Upper lobe of right lung (tissue), 1 donor: ENCODE measurements around the gene ST6GALNAC4. TPM values are rescaled to one million over a fixed set of nuclear protein-coding genes. Genes with fewer than 3 reads are reported as not detected.

Experiments
- ATAC-seq: fragments of 200-7000 bp; cut with Tn5 transposase; one replicate; pipeline ENCODE4 v1.9.1; 2020; ENCODE audit warnings: mild to moderate bottlenecking, moderate library complexity
- DNase-seq: peaks from one replicate; pipeline ENCODE4 v3.0.0-alpha.2; 2020
- H3K27ac ChIP-seq: fragments of 200-600 bp; one replicate; pipeline ENCODE4 v1.8.0; 2022
- H3K27me3 ChIP-seq: fragments of 200-600 bp; one replicate; pipeline ENCODE4 v1.8.0; 2022; ENCODE audit warnings: mild to moderate bottlenecking
- H3K36me3 ChIP-seq: fragments of 200-600 bp; one replicate; pipeline ENCODE4 v1.8.0; 2022
- H3K4me1 ChIP-seq: fragments of 200-600 bp; one replicate; pipeline ENCODE4 v1.8.0; 2022
- H3K4me3 ChIP-seq: fragments of 200-600 bp; one replicate; pipeline ENCODE4 v1.8.0; 2022; ENCODE audit warnings: mild to moderate bottlenecking
- H3K9me3 ChIP-seq: fragments of 200-600 bp; one replicate; pipeline ENCODE4 v1.8.0; 2022
- CTCF ChIP-seq: fragments of 200-600 bp; IDR thresholded peaks from one replicate; pipeline ENCODE4 v1.8.0; 2022; ENCODE audit warnings: antibody characterized with exemption
- intact Hi-C: fragments of 100-400 bp; cut with DNase I; formaldehyde crosslinking; loops from one replicate; pipeline ENCODE4 v1.11.0; 2022
- total RNA-seq: library from RNA; stranded (reverse); fragmentation: NEBNext Ultra II Directional; extraction: Animal tissue kit (Norgen Biotek cat#: 25700); gene quantifications from one replicate; pipeline ENCODE4 v1.2.1, GENCODE V29; 2021
- donor health status: DM: no; HTN: yes; CAD: no; lungs with severe emphysema.

Gene ST6GALNAC4
- total RNA-seq, 1 donor from 2014 or later: 58.8 TPM

GRCh38 chr9:127907867-127908659, 8.8 kb downstream of the ST6GALNAC4 start:
- Histone ChIP-seq H3K27me3 (no peaks in the 10 kb centered on the region), H3K9me3 (no peaks in the 10 kb centered on the region), H3K4me1 (peaks cover 56% of the 10 kb centered on the region), H3K27ac (peak overlapping the region; percentile 90), H3K4me3 (no peak overlapping the region), H3K36me3 (peaks cover 39% of the 10 kb centered on the region)
- TF ChIP-seq CTCF: no peak
- DNase-seq (peak; percentile 64), ATAC-seq (no peak)
- intact Hi-C loops: no loop called here

GRCh38 chr9:127905788-127906191, 11.1 kb downstream of the ST6GALNAC4 start:
- H3K4me1 ChIP-seq: peaks cover 77% of the 10 kb centered on the region
- H3K27ac ChIP-seq: peak overlapping the region; percentile 90
- intact Hi-C loops: no loop called here
- H3K4me3 ChIP-seq: peak overlapping the region; percentile 31
- ATAC-seq (peak; percentile 32), DNase-seq (peak; percentile 76)
- TF ChIP-seq CTCF: no peak
- peaks cover 16% of the 10 kb centered on the region for H3K36me3 ChIP-seq
- H3K9me3 ChIP-seq: no peaks in the 10 kb centered on the region
- H3K27me3 ChIP-seq: no peaks in the 10 kb centered on the region

- H3K27me3 ChIP-seq: no peaks in the 10 kb centered on the region
- no peaks in the 10 kb centered on the region for H3K9me3 ChIP-seq
- intact Hi-C loops: no loop called here
- peak overlapping the region; percentile 90 for H3K27ac ChIP-seq
- DNase-seq: peak; percentile 64
- no peak for TF ChIP-seq CTCF
- H3K4me1 ChIP-seq: peaks cover 75% of the 10 kb centered on the region
- H3K36me3 ChIP-seq: peaks cover 14% of the 10 kb centered on the region
- peak; percentile 6 for ATAC-seq
- H3K4me3 ChIP-seq: peak overlapping the region; percentile 31
Measured at GRCh38 chr9:127905004-127905728, 11.7 kb downstream of the ST6GALNAC4 start.

DNA sequence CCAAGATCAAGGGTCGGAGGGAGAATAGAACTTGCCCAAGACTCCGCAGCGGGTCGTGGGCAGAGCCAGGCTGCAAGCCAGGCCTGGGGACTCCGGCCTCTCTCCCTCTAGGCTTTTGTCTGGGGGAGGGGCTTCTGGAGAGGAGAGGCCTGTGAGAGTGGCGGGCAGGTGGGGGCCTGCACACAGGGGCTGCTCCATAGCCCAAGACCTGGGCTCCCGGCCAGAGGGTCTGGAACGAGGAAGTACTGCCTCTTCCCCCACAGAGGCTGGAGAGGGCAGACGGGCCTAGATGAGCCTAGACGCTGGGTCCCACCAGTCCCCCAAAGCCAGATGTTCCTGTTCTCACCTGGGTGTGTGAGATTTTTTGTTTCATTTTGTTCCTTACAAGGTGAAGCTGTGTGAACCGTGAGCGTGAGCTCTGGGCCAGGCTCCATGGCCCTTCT, 12.3 kb downstream of the ST6GALNAC4 start:
- H3K36me3 ChIP-seq: peaks cover 14% of the 10 kb centered on the region
- intact Hi-C loops: no loop called here
- DNase-seq: peak; percentile 88
- no peaks in the 10 kb centered on the region for H3K9me3 ChIP-seq
- peak overlapping the region; percentile 31 for H3K4me3 ChIP-seq
- TF ChIP-seq CTCF: no peak
- H3K27me3 ChIP-seq: no peaks in the 10 kb centered on the region
- peak overlapping the region; percentile 90 for H3K27ac ChIP-seq
- ATAC-seq: peak; percentile 63
- H3K4me1 ChIP-seq: peaks cover 80% of the 10 kb centered on the region

DNA sequence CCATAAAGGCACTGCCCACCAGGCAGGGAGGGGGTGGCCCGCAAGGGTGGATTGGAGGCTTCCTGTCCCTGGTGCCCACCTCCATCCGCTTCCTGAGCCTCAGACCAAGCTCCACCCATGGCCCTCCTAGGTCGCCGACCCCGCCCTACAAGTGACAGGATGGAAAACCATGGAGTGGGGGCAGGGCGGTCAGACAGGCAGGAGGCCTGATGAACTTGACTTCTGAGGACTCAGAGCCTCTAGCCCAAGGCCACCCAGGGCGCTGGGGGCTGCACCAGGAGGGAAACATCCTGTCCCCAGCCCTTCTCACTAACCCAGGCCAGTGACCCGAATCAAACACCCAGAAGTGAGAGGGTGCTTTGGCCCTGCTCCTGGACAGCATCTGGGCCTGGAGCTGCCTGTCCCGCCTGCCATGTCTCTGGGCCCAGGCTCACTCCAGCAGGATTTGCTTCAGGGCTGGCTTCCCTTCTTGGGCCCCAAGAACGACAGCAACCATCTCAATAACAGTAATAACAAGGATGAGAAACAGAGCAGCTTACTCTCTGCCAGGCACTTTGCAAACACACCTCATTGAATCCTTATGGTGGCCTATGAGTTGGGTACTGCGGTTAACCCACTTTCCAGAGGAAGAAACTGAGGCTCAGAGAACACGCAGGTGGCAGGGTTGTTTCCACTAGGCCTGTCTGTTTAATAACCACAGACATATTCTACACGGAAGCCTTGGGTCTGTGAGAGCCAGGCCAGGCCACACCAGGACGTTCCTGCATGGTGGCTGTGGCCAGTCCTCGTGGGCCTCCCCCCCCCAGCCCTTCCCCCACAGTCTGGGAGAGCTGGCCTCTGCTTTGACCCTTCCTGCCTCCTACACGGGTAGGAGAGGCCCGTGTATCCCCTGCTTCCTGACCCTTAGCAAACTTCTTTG, 13.0 kb downstream of the ST6GALNAC4 start:
- H3K36me3 ChIP-seq: peaks cover 10% of the 10 kb centered on the region
- H3K27ac ChIP-seq: peak overlapping the region; percentile 90
- intact Hi-C loops: no loop called here
- DNase-seq (peak; percentile 90), ATAC-seq (peak; percentile 58)
- H3K27me3 ChIP-seq: no peaks in the 10 kb centered on the region
- TF ChIP-seq CTCF: no peak
- H3K4me1 ChIP-seq: peaks cover 80% of the 10 kb centered on the region
- H3K9me3 ChIP-seq: no peaks in the 10 kb centered on the region
- peak overlapping the region; percentile 31 for H3K4me3 ChIP-seq
